GM21515 (cell line): ENCODE results near the gene PYGB.

ENCODE experiments used
- ATAC-seq: cut with Tn5 transposase; IDR thresholded peaks from one replicate; pipeline ENCODE4 v1.9.1; 2021; ENCODE audit not compliant: unreplicated experiment

PYGB gene

DNA sequence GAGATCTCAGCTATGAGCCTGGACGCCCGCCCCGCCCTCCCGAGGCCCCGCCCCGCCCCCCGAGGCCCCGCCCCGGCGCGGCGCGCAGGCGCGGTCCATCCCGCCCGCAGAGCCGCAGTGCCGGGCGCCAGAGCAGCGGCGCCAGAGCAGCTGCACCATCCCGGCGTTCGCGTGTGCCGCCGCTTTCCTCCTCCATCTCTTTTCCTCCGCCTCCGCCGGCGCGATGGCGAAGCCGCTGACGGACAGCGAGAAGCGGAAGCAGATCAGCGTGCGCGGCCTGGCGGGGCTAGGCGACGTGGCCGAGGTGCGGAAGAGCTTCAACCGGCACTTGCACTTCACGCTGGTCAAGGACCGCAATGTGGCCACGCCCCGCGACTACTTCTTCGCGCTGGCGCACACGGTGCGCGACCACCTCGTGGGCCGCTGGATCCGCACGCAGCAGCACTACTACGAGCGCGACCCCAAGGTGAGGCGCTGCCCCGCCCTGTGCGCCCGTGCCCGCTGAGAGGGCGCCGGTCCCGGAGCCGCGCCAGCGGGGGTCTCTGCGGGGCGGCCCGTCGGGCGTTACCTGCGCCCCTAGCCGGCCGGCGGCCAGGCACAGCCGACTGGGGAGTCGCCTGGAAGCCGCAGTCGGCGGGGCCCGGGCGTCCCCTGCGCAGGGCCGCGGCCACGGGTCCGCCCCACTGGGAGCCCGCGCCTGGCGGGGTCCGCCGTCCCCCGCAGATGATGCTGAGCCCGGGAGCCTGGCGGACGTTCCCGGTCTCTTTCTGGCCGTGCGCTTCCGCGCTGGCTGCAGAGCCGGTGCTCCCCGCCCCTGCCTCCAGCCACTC lies at the start of gene PYGB:
Gene PYGB, plus strand, starts transcription at position 130 of the 830 bp plus-strand sequence. Its CDS starts 94 bp downstream, at position 224.
- peak; percentile 58 for ATAC-seq

DNA sequence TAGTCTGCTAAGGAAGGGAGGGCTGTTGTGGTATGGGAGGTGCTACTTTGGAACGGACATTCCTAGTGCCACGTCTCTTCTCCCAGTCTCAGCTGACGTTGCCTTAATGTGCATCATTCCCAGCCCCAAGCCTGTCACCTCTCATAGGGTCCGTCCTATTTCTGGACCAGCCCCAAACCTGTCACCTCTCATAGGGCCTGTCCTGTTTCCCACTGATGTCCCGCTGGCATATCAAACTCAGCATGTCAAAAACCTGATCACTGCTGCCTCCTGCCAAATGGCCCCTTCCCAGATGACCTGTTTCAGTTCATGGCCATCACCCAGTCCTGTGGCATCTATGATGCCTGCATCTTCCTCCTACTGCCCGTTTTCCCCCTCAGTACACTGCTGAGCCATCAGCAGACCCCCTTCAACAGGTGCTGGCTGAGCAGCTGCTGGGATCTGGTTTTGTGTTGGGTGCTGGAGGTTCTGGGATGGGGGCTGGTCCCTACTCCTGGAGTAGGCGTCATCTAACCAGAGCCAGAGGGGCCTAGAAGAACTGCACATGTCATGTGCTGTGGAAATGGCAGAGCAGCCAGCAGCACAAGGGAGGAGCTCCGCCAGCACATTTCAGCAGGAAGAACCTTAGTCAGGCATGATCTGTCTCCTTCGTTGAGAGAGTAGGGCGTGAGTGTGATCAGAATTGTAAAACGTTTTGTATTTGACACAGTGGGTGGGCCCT lies 49.1 kb upstream of the PYGB start:
- ATAC-seq: no peak

GRCh38 chr20:25199473-25200260 lies 48.2 kb upstream of the PYGB start:
- ATAC-seq: no peak

DNA sequence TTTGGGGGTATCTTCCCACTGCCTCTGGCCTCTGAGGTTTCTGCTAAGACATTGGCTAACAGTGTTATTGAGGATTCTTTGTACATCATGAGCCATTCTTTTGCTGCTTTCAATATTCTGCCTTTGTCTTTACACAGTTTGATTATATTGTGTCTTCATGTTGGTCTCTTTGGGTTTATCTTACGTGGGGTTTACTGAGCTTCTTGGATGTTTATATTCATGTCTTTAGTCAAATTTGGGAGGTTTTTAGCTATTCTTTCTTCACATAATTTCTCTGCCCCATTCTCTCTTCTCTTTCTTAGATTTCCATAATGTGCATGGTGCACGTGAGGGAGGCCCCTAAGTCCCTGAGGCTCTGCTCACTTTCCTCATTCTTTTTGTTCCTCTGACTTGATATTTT lies 44.8 kb upstream of the PYGB start:
- ATAC-seq: no peak

GRCh38 chr20:25203871-25204320 lies 44.0 kb upstream of the PYGB start:
- ATAC-seq: no peak

- ATAC-seq: no peak
These were observed 43.2 kb upstream of the PYGB start for GRCh38 chr20:25204550-25205276.

DNA sequence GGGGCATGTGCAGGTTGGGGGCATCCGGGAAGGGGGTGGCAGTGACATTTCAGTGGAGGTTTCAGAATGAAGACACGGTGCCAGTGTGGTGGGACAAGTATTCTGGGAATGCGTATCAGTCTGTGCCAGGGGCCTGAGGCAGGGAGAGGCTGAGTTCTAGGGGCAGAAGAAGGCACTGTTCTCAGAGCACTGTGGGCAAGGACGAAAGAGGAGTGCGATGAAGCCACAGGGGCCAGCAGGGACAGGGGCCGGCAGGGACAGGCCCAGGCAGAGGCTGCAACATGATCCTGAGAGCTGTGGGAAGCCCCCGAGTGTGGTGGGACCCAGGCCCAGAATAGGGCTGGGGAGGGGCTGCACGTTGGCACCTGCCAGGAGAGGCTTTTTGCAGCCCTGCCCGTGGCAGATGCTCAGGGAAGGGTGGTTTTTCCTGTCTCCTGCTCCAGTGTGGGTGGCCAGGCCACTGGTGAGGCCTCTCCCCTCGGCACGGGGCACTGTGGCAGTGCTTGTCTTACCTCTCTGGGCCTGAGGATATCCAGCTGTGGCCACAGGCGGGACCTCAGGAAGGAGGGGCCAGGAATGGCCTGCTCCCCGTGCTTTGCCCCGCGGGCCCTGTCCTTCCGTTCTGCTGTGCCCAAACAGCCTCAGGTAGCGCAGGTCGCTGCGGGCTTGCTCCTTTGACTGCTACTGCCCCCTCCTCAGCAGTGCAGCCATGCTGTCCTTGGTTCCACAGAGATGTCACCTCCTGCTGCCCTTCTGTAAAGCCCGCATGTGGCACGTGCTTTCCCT lies 42.4 kb upstream of the PYGB start:
- ATAC-seq: no peak

DNA sequence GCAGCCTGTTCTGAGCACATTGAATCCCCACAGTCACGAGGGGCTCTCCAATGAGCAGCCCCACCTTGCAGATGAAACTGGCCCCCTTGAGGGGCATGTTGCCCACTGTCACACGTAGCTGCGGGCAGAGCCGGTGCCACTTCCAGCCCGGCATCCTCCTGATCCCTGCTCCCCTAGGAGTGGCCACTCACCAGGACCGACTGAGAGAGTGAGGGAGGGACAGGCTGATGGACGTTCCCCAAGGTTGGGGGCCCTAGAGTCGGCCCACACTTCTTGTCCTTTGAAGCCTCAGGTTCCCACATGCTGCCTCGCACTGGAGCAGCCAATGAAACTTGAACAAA lies 41.9 kb upstream of the PYGB start:
- no peak for ATAC-seq

DNA sequence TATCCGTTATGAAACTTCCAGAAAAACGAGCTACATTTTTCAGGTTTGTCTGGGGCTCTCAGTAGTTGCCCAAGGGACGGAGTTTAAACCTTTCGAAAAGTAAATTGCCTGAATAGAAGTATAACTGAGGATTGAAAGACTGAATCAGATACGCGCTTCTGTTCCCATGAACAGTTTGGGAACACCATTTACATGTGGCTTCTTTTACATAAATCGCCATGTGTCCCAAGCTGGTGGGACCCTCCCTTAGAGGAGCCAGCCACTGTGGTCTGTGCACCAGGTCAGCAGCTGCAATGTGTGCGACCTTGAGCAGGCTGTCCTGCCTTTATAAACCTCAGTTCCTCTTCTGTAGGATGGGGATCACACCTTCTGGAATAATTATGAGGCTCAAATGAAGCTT lies 41.3 kb upstream of the PYGB start:
- ATAC-seq: no peak

GRCh38 chr20:25207149-25207959 lies 40.5 kb upstream of the PYGB start:
- ATAC-seq: no peak

DNA sequence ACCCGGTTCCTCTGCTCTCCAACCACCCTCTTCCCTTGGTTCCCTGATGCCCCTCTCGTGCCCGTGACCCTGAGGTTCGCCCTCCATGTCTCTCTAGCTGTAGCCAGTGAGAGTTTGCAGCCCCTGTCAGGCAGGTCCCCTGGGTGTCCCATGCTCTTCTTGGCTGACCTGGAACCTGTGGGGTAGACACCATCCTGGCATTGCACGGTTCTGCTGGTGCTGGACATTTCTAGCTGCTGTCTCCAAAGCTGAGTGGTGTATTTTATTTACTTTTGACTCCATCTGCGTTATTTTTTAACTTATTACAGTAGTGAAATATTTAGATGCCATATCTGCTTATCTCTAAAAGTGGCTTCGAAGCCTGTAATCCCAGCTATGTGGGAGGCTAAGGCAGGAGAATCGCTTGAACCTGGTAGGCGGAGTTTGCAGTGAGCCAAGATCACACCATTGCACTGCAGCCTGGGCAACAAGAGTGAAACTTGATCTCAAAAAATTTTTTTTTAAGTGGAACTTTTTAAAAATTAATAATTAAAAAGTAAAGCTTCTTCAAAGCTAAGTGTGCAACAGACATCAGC lies 39.8 kb upstream of the PYGB start:
- ATAC-seq: no peak

- no peak for ATAC-seq
These were observed 38.5 kb upstream of the PYGB start for GRCh38 chr20:25209400-25209799.

- ATAC-seq: no peak
These were observed 38.0 kb upstream of the PYGB start for GRCh38 chr20:25209911-25210310.

DNA sequence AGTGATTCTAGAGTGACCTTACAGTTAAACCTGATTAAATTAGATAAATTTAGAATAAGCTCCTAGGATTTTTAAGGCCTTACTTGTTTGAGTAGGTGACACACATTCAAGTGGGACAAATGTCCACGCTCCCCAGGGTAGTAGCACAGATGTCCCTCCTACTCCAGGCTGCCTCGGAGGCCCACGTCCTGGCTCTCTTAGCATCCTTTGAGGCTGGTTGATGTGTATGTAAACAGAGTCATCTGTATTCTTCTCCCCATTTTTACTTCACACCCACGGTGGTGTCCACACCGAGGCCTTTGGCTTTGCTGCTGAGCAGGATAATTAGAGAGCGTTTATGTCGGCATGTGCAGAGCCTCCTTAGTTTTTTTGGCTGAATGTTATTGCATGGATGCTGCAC lies 36.6 kb upstream of the PYGB start:
- no peak for ATAC-seq

DNA sequence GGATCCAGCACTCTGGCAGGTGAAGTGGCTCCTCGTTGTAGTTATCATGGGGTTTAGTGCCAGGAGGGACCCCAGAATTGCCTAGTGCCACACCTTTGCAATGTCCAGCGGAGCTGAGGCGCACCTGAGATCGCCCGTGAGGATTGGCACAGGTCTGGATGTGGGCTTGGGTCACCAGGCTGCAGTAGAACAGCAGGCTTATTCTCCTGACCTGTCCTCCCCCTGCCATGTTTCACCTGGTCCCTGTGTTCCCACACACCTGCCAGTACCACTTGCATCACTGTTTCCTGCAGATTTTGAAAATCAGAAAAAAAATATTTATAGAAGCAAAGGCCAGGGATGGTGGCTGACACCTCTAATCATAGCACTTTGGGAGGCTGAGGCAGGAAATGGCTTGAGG lies 35.6 kb upstream of the PYGB start:
- no peak for ATAC-seq

- no peak for ATAC-seq
These were observed 34.1 kb upstream of the PYGB start for GRCh38 chr20:25213566-25214425.

DNA sequence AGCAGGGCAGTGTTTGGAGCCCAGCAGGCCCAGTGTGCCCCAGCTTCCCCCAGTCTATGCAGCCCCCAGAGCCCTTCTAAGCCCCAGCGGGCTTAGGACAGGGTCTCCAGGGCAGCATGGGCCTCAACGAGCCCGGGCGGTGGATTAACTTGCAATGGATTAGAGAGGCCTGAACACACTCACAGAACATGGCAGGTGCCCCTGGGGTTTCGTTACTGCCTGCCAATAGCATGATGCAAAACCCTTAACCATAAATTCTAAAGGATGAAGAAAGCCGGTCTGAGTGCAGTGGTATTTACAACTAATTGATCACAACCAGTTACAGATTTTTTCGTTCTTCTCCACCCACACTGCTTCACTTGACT lies 33.5 kb upstream of the PYGB start:
- no peak for ATAC-seq

DNA sequence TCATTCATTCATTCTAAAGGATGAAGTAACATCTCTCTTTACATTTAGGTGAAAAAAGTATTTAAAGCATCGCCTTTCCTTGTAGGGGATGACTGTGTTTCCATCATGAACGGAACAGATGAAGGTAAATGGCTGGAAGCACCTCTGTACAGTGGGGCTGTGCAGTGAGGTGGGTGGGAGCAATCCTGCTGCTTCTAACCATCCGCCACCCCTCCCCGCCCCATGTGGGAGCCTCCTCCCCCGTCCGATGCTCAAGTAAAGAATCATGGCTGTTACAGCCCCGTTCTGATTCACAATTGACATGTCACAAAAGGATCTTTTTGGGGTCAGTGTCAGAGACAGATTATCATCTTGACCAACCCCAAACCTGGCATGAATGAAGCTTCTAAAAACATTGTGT lies 33.1 kb upstream of the PYGB start:
- ATAC-seq: no peak
